ENCODE results near the gene KCNE3. TPM values are rescaled to one million over a fixed set of nuclear protein-coding genes. Genes with fewer than 3 reads are reported as not detected.

KCNE3 gene
- total RNA-seq, 1 experiment from 2014 or later = not detected

DNA sequence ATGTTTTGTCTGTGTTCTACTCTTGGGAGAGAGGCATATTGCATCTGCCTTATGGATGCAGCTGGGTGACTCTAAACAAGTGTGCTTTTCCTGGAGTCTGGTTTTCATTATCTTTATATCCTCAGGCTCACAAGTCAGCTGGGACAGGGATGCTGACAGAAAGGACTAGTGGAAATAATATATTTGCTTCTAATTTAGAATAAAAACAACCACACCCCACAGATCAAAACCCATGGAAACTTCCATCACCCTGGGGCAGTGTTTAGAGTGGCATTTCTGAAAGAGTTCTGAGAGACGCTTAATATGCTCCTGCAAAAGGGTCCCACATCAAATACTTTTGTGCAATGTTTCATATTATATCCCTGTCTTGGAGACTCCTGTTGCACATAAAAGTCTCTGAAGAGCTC is 20.8 kb downstream of the KCNE3 start:
- no peaks in the 10 kb centered on the region for H3K9me2 ChIP-seq (replicated peaks; ENCODE audit: insufficient read depth, low read length)
- no peaks in the 10 kb centered on the region for H3K79me2 ChIP-seq (ENCODE audit: low read length)
- peaks cover 6% of the 10 kb centered on the region; the same call in 1 of the 2 replicates for H3K4me1 ChIP-seq (ENCODE audit: low read length)
- H3K27me3 ChIP-seq (ENCODE audit: low read length) = no peaks in the 10 kb centered on the region
- H3K9me3 ChIP-seq (ENCODE audit: low read length) = no peaks in the 10 kb centered on the region
- H2AFZ ChIP-seq (ENCODE audit: low read length) = no peak overlapping the region
- no peak for DNase-seq
- H3K27ac ChIP-seq (ENCODE audit: low read length) = no peak overlapping the region
- no peaks in the 10 kb centered on the region for H3K36me3 ChIP-seq (ENCODE audit: insufficient read depth, low read length)
- no peaks in the 10 kb centered on the region for H4K20me1 ChIP-seq (ENCODE audit: insufficient read depth, low read depth, low read length)
- H3K4me2 ChIP-seq (ENCODE audit: low read depth, low read length, poor library complexity, severe bottlenecking) = no peak overlapping the region
- no peak overlapping the region for H3K9ac ChIP-seq (ENCODE audit: low read length)
- H3K4me3 ChIP-seq (ENCODE audit: low read length) = no peak overlapping the region

DNA sequence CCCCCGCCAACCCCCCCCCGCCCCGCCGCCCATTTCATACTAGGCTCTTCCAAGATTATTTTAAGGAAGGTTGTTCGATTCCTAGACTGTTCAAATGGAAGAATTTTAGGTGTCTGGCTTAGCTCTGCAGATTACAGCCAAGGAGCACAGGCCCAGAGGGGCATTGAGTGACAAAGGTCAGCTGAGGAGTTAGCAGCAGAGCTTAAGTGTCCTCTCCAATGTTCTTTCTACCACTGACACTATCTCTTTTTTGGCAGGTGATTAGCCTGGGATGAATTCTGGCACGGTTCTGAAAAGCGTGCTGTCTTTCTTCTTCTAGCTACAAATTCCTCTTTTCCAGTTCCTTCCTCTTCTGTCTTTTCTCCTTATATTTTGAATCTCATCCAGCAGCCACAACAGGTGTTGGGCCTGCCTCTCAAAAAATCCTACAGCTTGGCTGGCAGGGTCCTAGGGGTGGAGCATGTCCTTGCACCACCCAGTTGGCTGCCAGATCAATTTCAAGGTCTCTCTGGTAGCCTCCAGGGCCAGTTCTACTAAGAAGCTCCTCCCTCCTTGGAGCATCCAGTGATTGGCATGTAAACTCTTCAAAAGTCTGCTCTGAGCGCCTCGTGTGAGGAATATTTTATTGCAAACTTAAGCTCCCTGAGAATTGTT is 23.0 kb downstream of the KCNE3 start:
- Histone ChIP-seq H2AFZ (ENCODE audit: low read length) (no peak overlapping the region), H4K20me1 (ENCODE audit: insufficient read depth, low read depth, low read length) (no peaks in the 10 kb centered on the region), H3K79me2 (ENCODE audit: low read length) (no peaks in the 10 kb centered on the region), H3K9me3 (ENCODE audit: low read length) (no peaks in the 10 kb centered on the region), H3K27ac (ENCODE audit: low read length) (no peak overlapping the region), H3K9me2 (replicated peaks; ENCODE audit: insufficient read depth, low read length) (no peaks in the 10 kb centered on the region), H3K4me3 (ENCODE audit: low read length) (no peak overlapping the region), H3K4me1 (ENCODE audit: low read length) (no peaks in the 10 kb centered on the region), H3K27me3 (ENCODE audit: low read length) (no peaks in the 10 kb centered on the region), H3K4me2 (ENCODE audit: low read depth, low read length, poor library complexity, severe bottlenecking) (no peak overlapping the region), H3K36me3 (ENCODE audit: insufficient read depth, low read length) (no peaks in the 10 kb centered on the region), H3K9ac (ENCODE audit: low read length) (no peak overlapping the region)
- no peak for DNase-seq

DNA sequence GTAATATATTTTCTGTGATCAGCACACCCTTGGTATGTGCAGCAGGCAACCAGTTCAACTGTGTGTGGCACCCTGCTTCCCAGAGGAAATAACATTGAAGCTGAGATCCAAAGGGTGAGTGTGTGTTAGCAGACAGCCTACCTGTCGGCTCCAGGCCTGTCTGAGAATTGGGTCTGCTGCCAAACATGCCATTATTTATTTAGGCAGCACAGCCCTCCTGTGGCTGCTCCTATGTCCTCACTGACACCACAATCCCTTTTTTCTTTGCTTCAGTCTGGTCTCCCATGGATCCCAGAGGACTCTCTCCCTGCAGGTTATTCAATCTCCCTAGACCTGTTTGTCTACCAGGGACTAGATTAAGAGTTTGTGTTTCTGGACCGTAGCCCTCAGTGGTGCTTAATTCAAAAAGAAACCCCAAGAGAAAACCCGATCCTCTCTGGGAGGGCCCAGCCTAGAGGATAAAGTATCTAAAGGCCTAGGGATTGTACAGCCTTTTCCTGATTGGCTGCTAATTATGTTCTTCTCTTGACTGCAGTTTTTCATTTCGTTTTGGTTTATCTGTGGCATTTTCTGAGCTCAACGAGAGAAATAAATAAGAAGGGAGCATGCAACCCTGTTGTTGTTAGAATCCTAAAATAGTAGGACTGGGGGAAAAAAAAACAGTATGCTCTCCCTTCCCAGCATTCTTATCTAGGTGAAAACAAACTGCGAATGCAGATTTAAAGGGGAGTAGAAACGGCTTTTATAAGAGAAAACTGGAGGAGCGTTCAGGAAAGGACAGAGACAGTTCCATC is 24.1 kb downstream of the KCNE3 start:
- Histone ChIP-seq H2AFZ (ENCODE audit: low read length) (no peak overlapping the region), H3K4me2 (ENCODE audit: low read depth, low read length, poor library complexity, severe bottlenecking) (no peak overlapping the region), H3K27me3 (ENCODE audit: low read length) (no peaks in the 10 kb centered on the region), H3K79me2 (ENCODE audit: low read length) (no peaks in the 10 kb centered on the region), H4K20me1 (ENCODE audit: insufficient read depth, low read depth, low read length) (no peaks in the 10 kb centered on the region), H3K36me3 (ENCODE audit: insufficient read depth, low read length) (no peaks in the 10 kb centered on the region), H3K9me3 (ENCODE audit: low read length) (no peaks in the 10 kb centered on the region), H3K9ac (ENCODE audit: low read length) (no peak overlapping the region), H3K9me2 (replicated peaks; ENCODE audit: insufficient read depth, low read length) (no peaks in the 10 kb centered on the region), H3K4me3 (ENCODE audit: low read length) (no peak overlapping the region), H3K27ac (ENCODE audit: low read length) (no peak overlapping the region), H3K4me1 (ENCODE audit: low read length) (no peaks in the 10 kb centered on the region)
- DNase-seq = no peak

GRCh38 chr11:74442636-74443035 is 24.7 kb downstream of the KCNE3 start:
- no peaks in the 10 kb centered on the region for H3K4me1 ChIP-seq (ENCODE audit: low read length)
- H3K27me3 ChIP-seq (ENCODE audit: low read length) = no peaks in the 10 kb centered on the region
- DNase-seq = no peak
- no peak overlapping the region for H3K9ac ChIP-seq (ENCODE audit: low read length)
- H3K79me2 ChIP-seq (ENCODE audit: low read length) = no peaks in the 10 kb centered on the region
- no peak overlapping the region for H3K27ac ChIP-seq (ENCODE audit: low read length)
- no peak overlapping the region for H3K4me3 ChIP-seq (ENCODE audit: low read length)
- H3K36me3 ChIP-seq (ENCODE audit: insufficient read depth, low read length) = no peaks in the 10 kb centered on the region
- H3K9me3 ChIP-seq (ENCODE audit: low read length) = no peaks in the 10 kb centered on the region
- no peak overlapping the region for H2AFZ ChIP-seq (ENCODE audit: low read length)
- no peaks in the 10 kb centered on the region for H3K9me2 ChIP-seq (replicated peaks; ENCODE audit: insufficient read depth, low read length)
- H3K4me2 ChIP-seq (ENCODE audit: low read depth, low read length, poor library complexity, severe bottlenecking) = no peak overlapping the region
- no peaks in the 10 kb centered on the region for H4K20me1 ChIP-seq (ENCODE audit: insufficient read depth, low read depth, low read length)

GRCh38 chr11:74438681-74439080 is 28.7 kb downstream of the KCNE3 start:
- Histone ChIP-seq H4K20me1 (ENCODE audit: insufficient read depth, low read depth, low read length) (no peaks in the 10 kb centered on the region), H3K79me2 (ENCODE audit: low read length) (no peaks in the 10 kb centered on the region), H3K27me3 (ENCODE audit: low read length) (no peaks in the 10 kb centered on the region), H3K9me3 (ENCODE audit: low read length) (no peaks in the 10 kb centered on the region), H3K9ac (ENCODE audit: low read length) (no peak overlapping the region), H3K4me2 (ENCODE audit: low read depth, low read length, poor library complexity, severe bottlenecking) (no peak overlapping the region), H3K4me3 (ENCODE audit: low read length) (no peak overlapping the region), H3K36me3 (ENCODE audit: insufficient read depth, low read length) (no peaks in the 10 kb centered on the region), H3K9me2 (replicated peaks; ENCODE audit: insufficient read depth, low read length) (no peaks in the 10 kb centered on the region), H3K27ac (ENCODE audit: low read length) (no peak overlapping the region), H3K4me1 (ENCODE audit: low read length) (no peaks in the 10 kb centered on the region), H2AFZ (ENCODE audit: low read length) (no peak overlapping the region)
- DNase-seq = no peak

DNA sequence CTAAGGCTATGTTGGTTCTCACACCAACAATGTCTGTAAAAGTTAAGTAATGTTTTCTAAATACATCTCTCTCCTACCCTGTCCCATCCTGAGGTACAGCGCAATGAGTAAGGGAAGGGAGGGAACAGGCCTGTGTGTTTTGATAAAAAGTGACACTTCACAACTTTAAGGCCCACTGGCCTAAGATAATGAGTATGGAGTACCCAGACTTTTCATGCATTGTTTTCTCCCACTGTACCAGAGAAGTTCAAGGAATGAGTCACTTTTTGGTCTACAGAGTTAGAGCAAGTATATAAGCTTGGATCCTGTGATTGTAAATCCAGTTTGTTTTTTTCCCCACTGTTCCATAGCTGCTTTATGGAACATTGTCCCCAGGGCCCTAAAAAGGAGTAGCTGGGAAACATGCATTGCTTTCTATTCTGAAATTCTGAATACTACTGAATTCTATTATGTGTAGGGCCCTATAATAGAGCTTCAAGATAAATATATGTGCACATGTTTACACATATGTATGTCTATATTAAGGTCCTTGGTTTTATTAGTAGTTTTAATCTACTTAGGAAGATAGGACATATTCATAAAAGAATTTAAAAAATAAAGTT is 29.8 kb downstream of the KCNE3 start:
- Histone ChIP-seq H4K20me1 (ENCODE audit: insufficient read depth, low read depth, low read length) (no peaks in the 10 kb centered on the region), H3K4me1 (ENCODE audit: low read length) (no peaks in the 10 kb centered on the region), H3K79me2 (ENCODE audit: low read length) (no peaks in the 10 kb centered on the region), H3K9me2 (replicated peaks; ENCODE audit: insufficient read depth, low read length) (no peaks in the 10 kb centered on the region), H3K9me3 (ENCODE audit: low read length) (no peaks in the 10 kb centered on the region), H3K9ac (ENCODE audit: low read length) (no peak overlapping the region), H3K36me3 (ENCODE audit: insufficient read depth, low read length) (no peaks in the 10 kb centered on the region), H3K4me3 (ENCODE audit: low read length) (no peak overlapping the region), H2AFZ (ENCODE audit: low read length) (no peak overlapping the region), H3K4me2 (ENCODE audit: low read depth, low read length, poor library complexity, severe bottlenecking) (no peak overlapping the region), H3K27me3 (ENCODE audit: low read length) (no peaks in the 10 kb centered on the region), H3K27ac (ENCODE audit: low read length) (no peak overlapping the region)
- DNase-seq = no peak

DNA sequence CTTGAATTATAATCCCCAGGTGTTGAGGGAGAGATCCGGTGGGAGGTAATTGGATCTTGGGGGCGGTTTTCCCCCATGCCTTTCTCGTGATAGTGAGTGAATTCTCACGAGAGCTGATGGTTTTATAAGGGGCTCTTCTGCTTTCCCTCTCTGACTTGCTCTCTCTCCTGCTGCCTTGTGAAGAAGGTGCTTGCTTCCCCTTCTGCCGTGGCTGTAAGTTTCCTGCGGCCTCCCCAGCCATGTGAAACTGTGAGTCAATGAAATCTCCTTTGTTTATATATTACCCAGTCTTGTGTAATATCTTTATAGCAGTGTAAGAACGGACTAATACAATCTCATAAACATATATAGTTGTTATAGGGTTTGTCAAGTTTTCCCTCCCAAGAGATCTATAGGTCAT is 32.8 kb downstream of the KCNE3 start:
- no peaks in the 10 kb centered on the region for H3K9me2 ChIP-seq (replicated peaks; ENCODE audit: insufficient read depth, low read length)
- no peak overlapping the region for H3K4me3 ChIP-seq (ENCODE audit: low read length)
- H3K36me3 ChIP-seq (ENCODE audit: insufficient read depth, low read length) = no peaks in the 10 kb centered on the region
- H3K79me2 ChIP-seq (ENCODE audit: low read length) = no peaks in the 10 kb centered on the region
- H3K27ac ChIP-seq (ENCODE audit: low read length) = no peak overlapping the region
- no peaks in the 10 kb centered on the region for H3K27me3 ChIP-seq (ENCODE audit: low read length)
- H3K9me3 ChIP-seq (ENCODE audit: low read length) = no peaks in the 10 kb centered on the region
- DNase-seq = no peak
- no peaks in the 10 kb centered on the region for H3K4me1 ChIP-seq (ENCODE audit: low read length)
- H3K9ac ChIP-seq (ENCODE audit: low read length) = no peak overlapping the region
- H2AFZ ChIP-seq (ENCODE audit: low read length) = no peak overlapping the region
- no peaks in the 10 kb centered on the region for H4K20me1 ChIP-seq (ENCODE audit: insufficient read depth, low read depth, low read length)
- no peak overlapping the region for H3K4me2 ChIP-seq (ENCODE audit: low read depth, low read length, poor library complexity, severe bottlenecking)

DNA sequence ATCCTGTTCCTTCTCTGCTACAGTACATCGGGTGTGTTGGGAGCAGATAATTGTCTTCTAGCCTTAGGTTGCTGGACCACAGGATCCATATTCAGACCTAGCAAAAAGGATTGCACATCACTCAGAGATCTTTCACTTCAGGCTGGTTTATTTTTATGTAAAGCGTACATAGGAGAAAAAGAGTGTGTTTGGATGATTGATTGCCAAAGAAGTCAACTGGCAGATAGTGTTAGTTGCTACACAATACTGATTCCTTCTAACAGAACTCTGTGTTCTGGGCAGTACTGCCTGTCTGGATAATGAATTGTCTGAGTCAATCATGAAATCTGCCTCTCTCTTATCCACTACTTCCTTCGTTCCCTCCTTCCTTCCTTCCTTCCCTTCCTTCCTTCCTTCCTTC is 38.1 kb downstream of the KCNE3 start:
- no peak for DNase-seq
- Histone ChIP-seq H3K36me3 (ENCODE audit: insufficient read depth, low read length) (no peaks in the 10 kb centered on the region), H4K20me1 (ENCODE audit: insufficient read depth, low read depth, low read length) (no peaks in the 10 kb centered on the region), H3K4me2 (ENCODE audit: low read depth, low read length, poor library complexity, severe bottlenecking) (no peak overlapping the region), H3K9me2 (replicated peaks; ENCODE audit: insufficient read depth, low read length) (no peaks in the 10 kb centered on the region), H3K4me1 (ENCODE audit: low read length) (no peaks in the 10 kb centered on the region), H3K27me3 (ENCODE audit: low read length) (no peaks in the 10 kb centered on the region), H3K9ac (ENCODE audit: low read length) (no peak overlapping the region), H2AFZ (ENCODE audit: low read length) (no peak overlapping the region), H3K27ac (ENCODE audit: low read length) (no peak overlapping the region), H3K4me3 (ENCODE audit: low read length) (no peak overlapping the region), H3K9me3 (ENCODE audit: low read length) (no peaks in the 10 kb centered on the region), H3K79me2 (ENCODE audit: low read length) (no peaks in the 10 kb centered on the region)

All from Karpas-422 (cell line).